ENCODE measurements around the gene DNAJC28. TPM values are rescaled to one million over a fixed set of nuclear protein-coding genes. Genes with fewer than 3 reads are reported as not detected.
"Not testable (repeated sequence)": the region's sequence is repeated elsewhere in the genome, so short reads cannot be mapped to it uniquely, and the experiment has no call there.

DNAJC28 gene
- total RNA-seq, 1 donor: 2.2 TPM

- DNase-seq (ENCODE audit: low read depth): no peak
- no peak overlapping the region for H3K4me3 ChIP-seq (ENCODE audit: low read depth, low read length)
- TF ChIP-seq CTCF (IDR thresholded peaks at IDR 0.05; ENCODE audit: insufficient read depth, low read depth, low read length): no peak
Measured at GRCh38 chr21:33477066-33477465, 14.4 kb downstream of the DNAJC28 start.

DNA sequence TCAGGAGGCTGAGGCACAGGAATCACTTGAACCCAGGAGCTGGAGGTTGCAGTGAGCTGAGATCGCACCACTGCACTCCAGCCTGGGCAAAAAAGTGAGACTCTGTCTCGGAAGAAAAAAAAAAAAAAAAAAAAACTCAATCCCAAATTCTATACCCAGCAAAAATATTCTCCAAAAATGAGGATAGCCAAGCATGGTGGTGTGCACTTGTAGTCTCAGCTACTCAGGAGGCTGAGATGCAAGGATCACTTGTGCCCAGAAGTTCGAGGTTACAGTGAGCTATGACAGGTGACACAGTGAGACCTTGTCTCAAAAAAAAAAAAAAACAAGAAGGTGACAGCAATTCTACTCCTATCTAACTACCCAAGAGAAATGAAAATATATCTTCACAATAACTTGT lies 18.2 kb downstream of the DNAJC28 start:
- no peak overlapping the region for H3K4me3 ChIP-seq (ENCODE audit: low read depth, low read length)
- no peak for TF ChIP-seq CTCF (IDR thresholded peaks at IDR 0.05; ENCODE audit: insufficient read depth, low read depth, low read length)
- no peak for DNase-seq (ENCODE audit: low read depth)

- DNase-seq (ENCODE audit: low read depth): no peak
- TF ChIP-seq CTCF (IDR thresholded peaks at IDR 0.05; ENCODE audit: insufficient read depth, low read depth, low read length): no peak
- no peak overlapping the region for H3K4me3 ChIP-seq (ENCODE audit: low read depth, low read length)
Measured at GRCh38 chr21:33470701-33471100, 20.8 kb downstream of the DNAJC28 start.

GRCh38 chr21:33469183-33469582 lies 22.3 kb downstream of the DNAJC28 start:
- not testable (repeated sequence) for H3K4me3 ChIP-seq (ENCODE audit: low read depth, low read length); DNase-seq (ENCODE audit: low read depth)

DNA sequence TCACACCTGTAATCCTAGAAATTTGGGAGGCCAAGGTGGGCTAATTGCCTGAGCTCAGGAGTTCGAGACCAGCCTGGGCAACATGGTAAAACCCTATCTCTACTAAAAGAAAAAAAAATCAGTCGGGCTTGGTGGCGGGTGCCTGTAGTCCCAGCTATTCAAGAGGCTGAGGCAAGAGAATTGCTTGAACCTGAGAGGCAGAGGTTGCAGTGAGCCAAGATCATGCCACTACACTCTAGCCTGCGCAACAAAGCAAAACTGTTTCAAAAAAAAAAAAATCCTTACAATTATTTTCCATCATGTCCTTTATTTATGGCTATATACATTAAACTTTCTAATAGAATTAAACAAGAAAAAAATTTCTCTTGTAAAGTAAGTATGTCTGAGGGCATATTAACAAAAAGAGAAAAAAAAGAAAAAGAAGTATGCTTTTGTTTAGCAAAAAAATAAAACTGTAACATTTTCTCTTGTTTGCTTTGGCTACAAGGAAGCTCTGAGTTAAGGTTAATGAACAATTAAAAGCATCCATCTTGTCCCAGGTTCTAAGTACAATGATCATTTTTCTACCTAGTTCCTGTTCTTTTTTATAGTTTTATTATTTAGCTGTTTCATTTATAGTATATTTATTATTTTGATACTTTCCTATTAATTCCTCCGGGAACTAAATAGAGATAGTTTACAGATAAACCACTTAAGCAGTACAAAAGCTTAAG lies 29.8 kb downstream of the DNAJC28 start:
- H3K4me3 ChIP-seq (ENCODE audit: low read depth, low read length): no peak overlapping the region
- DNase-seq (ENCODE audit: low read depth): no peak
- no peak for TF ChIP-seq CTCF (IDR thresholded peaks at IDR 0.05; ENCODE audit: insufficient read depth, low read depth, low read length)

DNA sequence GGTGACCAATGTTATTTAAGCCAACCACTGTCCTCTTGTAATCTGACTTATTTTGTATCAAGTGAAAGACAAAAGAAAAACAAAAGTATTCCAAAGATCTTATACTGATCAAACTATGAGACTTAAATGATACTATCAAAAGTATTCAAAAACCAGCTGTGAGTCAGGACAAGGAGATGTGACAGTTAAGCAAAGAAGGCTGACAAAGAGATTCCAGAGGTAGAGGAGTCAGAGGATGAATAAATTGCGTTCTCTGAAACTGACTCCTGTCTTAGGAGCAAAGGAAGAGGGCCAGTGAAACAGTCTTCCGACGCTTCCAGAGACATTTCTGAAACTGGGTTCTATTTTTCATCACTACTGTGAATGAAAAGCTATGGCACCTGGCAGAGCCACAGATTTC lies 32.7 kb downstream of the DNAJC28 start:
- DNase-seq (ENCODE audit: low read depth): no peak
- no peak for TF ChIP-seq CTCF (IDR thresholded peaks at IDR 0.05; ENCODE audit: insufficient read depth, low read depth, low read length)
- H3K4me3 ChIP-seq (ENCODE audit: low read depth, low read length): no peak overlapping the region

DNA sequence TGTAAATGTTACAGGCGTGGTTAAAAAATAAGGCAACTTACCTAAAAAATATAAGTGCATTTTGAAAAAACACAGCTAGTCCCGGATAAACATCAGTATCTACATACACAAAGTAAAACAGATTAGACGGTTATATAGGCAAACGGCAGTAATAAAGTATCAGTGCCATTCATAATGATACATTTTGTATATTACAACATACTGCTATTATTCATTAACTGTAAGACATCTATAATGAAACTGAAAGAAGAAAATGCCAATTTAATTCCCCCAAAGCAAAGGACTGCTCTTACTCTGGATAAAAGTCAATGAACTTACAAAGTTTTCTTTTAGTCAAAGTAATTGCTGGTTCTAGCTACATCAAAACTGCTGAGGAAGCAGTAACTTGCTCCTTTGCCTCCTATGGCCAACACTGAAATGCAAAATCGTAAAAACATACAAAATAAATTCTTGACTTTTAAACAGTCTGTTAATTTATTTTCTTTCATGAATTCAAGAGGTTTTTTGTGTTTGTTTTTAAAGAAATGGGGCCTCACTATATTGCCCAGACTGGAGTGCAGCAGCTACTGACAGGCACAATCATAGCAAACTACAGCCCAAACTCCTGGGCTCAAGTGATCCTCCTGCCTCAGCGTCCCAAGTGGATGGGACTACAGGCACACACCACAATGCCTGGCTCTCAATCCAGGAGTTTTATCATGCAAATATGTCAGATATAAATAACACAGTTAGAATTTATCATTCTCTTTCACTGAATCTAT lies 35.6 kb downstream of the DNAJC28 start:
- H3K4me3 ChIP-seq (ENCODE audit: low read depth, low read length): no peak overlapping the region
- no peak for DNase-seq (ENCODE audit: low read depth)
- no peak for TF ChIP-seq CTCF (IDR thresholded peaks at IDR 0.05; ENCODE audit: insufficient read depth, low read depth, low read length)
